Activated T-cell treated with anti-CD3 and anti-CD28 coated beads, Interleukin-2, amount 50 U/mL, for 72 hours (primary cell): ENCODE data around the gene WDFY4. TPM values are rescaled to one million over a fixed set of nuclear protein-coding genes. Genes with fewer than 3 reads are reported as not detected.

ENCODE experiments used
- ATAC-seq, 2 donors: fragments of 150-1000 bp; cut with Tn5 transposase; replicated peaks in 1 of 2; 2 replicates each; pipeline ENCODE4 v1.10.0; 2021; ENCODE audit warnings: moderate library complexity in 2 of 2, mild to moderate bottlenecking in 1 of 2
- DNase-seq, 2 donors: peaks; one replicate each; pipeline ENCODE4 v3.0.0; 2021 to 2022; ENCODE audit warnings: mixed read lengths in 1 of 2
- H3K27ac Mint-ChIP-seq: one replicate; pipeline ENCODE4 v1.8.0; 2022; ENCODE audit warnings: mild to moderate bottlenecking, moderate library complexity, mixed read lengths
- H3K27me3 Mint-ChIP-seq: one replicate; pipeline ENCODE4 v1.8.0; 2022; ENCODE audit warnings: low read depth, mixed read lengths
- H3K36me3 Mint-ChIP-seq, 2 donors: one replicate each; pipeline ENCODE4 v1.8.0; 2022; ENCODE audit warnings: mixed read lengths in 2 of 2, mild to moderate bottlenecking in 1 of 2; ENCODE audit not compliant: insufficient read depth in 2 of 2
- H3K4me1 Mint-ChIP-seq: one replicate; pipeline ENCODE4 v1.8.0; 2022; ENCODE audit warnings: low read depth, mixed read lengths
- H3K4me3 Mint-ChIP-seq, 2 donors: one replicate each; pipeline ENCODE4 v1.8.0; 2022; ENCODE audit warnings: mild to moderate bottlenecking in 2 of 2, mixed read lengths in 2 of 2, moderate library complexity in 2 of 2
- H3K9me3 Mint-ChIP-seq, 2 donors: one replicate each; pipeline ENCODE4 v1.8.0; 2022; ENCODE audit warnings: mixed read lengths in 2 of 2
- total RNA-seq, 2 donors: library from RNA; stranded (reverse); gene quantifications; one replicate each; pipeline ENCODE4 v1.2.3, GENCODE V29; 2022

WDFY4 gene
- total RNA-seq, 2 donors from 2014 or later, result 0.58 to 1.7 TPM

- H3K27ac Mint-ChIP-seq, result no peak overlapping the region
- no peaks in the 10 kb centered on the region for H3K27me3 Mint-ChIP-seq
- DNase-seq (no peak), ATAC-seq (no peak)
- no peaks in the 10 kb centered on the region for H3K4me1 Mint-ChIP-seq
- H3K36me3 Mint-ChIP-seq, result no peaks in the 10 kb centered on the region
- no peak overlapping the region for H3K4me3 Mint-ChIP-seq
- H3K9me3 Mint-ChIP-seq, result no peaks in the 10 kb centered on the region
Measured at GRCh38 chr10:48897441-48897790, 212.7 kb downstream of the WDFY4 start.

- no peaks in the 10 kb centered on the region for H3K36me3 Mint-ChIP-seq
- no peaks in the 10 kb centered on the region for H3K27me3 Mint-ChIP-seq
- H3K9me3 Mint-ChIP-seq, result no peaks in the 10 kb centered on the region
- H3K4me1 Mint-ChIP-seq, result no peaks in the 10 kb centered on the region
- ATAC-seq (no peak), DNase-seq (no peak)
- H3K4me3 Mint-ChIP-seq, result no peak overlapping the region
- no peak overlapping the region for H3K27ac Mint-ChIP-seq
Measured at GRCh38 chr10:48898426-48898825, 213.8 kb downstream of the WDFY4 start.

- Mint-ChIP-seq H3K9me3 (no peaks in the 10 kb centered on the region), H3K27me3 (no peaks in the 10 kb centered on the region)
- ATAC-seq, result no peak
Measured at GRCh38 chr10:48899781-48900180, 215.1 kb downstream of the WDFY4 start.

GRCh38 chr10:48900371-48900801, 215.7 kb downstream of the WDFY4 start:
- H3K9me3 Mint-ChIP-seq, result no peaks in the 10 kb centered on the region
- H3K27ac Mint-ChIP-seq, result no peak overlapping the region
- no peaks in the 10 kb centered on the region for H3K4me1 Mint-ChIP-seq
- no peaks in the 10 kb centered on the region for H3K36me3 Mint-ChIP-seq
- no peak overlapping the region for H3K4me3 Mint-ChIP-seq
- H3K27me3 Mint-ChIP-seq, result no peaks in the 10 kb centered on the region
- ATAC-seq (no peak), DNase-seq (no peak)

More at GRCh38 chr10:48899781-48900180, 215.1 kb downstream of the WDFY4 start:
- Mint-ChIP-seq H3K27ac (no peak overlapping the region), H3K4me3 (no peak overlapping the region), H3K36me3 (no peaks in the 10 kb centered on the region), H3K4me1 (no peaks in the 10 kb centered on the region)
- no peak for DNase-seq

GRCh38 chr10:48901319-48901718, 216.6 kb downstream of the WDFY4 start:
- no peak for DNase-seq
- no peaks in the 10 kb centered on the region for H3K9me3 Mint-ChIP-seq
- H3K4me1 Mint-ChIP-seq, result no peaks in the 10 kb centered on the region
- no peaks in the 10 kb centered on the region for H3K27me3 Mint-ChIP-seq
- no peak overlapping the region for H3K27ac Mint-ChIP-seq
- H3K36me3 Mint-ChIP-seq, result no peaks in the 10 kb centered on the region
- H3K4me3 Mint-ChIP-seq, result no peak overlapping the region
- ATAC-seq, result no peak

GRCh38 chr10:48902096-48902495, 217.4 kb downstream of the WDFY4 start:
- Mint-ChIP-seq H3K36me3 (no peaks in the 10 kb centered on the region), H3K4me1 (no peaks in the 10 kb centered on the region), H3K27ac (no peak overlapping the region), H3K27me3 (no peaks in the 10 kb centered on the region), H3K9me3 (no peaks in the 10 kb centered on the region), H3K4me3 (no peak overlapping the region)
- no peak for DNase-seq
- no peak for ATAC-seq

- ATAC-seq (no peak), DNase-seq (no peak)
- H3K27ac Mint-ChIP-seq, result no peak overlapping the region
- H3K9me3 Mint-ChIP-seq, result no peaks in the 10 kb centered on the region
- H3K27me3 Mint-ChIP-seq, result no peaks in the 10 kb centered on the region
- no peak overlapping the region for H3K4me3 Mint-ChIP-seq
- no peaks in the 10 kb centered on the region for H3K36me3 Mint-ChIP-seq
- no peaks in the 10 kb centered on the region for H3K4me1 Mint-ChIP-seq
Measured at GRCh38 chr10:48903151-48903550, 218.5 kb downstream of the WDFY4 start.

GRCh38 chr10:48904861-48905260, 220.2 kb downstream of the WDFY4 start:
- Mint-ChIP-seq H3K27ac (no peak overlapping the region), H3K36me3 (no peaks in the 10 kb centered on the region), H3K4me1 (no peaks in the 10 kb centered on the region), H3K4me3 (no peak overlapping the region), H3K9me3 (no peaks in the 10 kb centered on the region), H3K27me3 (no peaks in the 10 kb centered on the region)
- ATAC-seq, result no peak
- DNase-seq, result no peak

- Mint-ChIP-seq H3K27me3 (no peaks in the 10 kb centered on the region), H3K4me1 (no peaks in the 10 kb centered on the region), H3K36me3 (no peaks in the 10 kb centered on the region), H3K9me3 (no peaks in the 10 kb centered on the region), H3K4me3 (no peak overlapping the region), H3K27ac (no peak overlapping the region)
- no peak for ATAC-seq
- no peak for DNase-seq
Measured at GRCh38 chr10:48905311-48905710, 220.6 kb downstream of the WDFY4 start.

GRCh38 chr10:48906841-48907240, 222.2 kb downstream of the WDFY4 start:
- Mint-ChIP-seq H3K27me3 (no peaks in the 10 kb centered on the region), H3K9me3 (no peaks in the 10 kb centered on the region), H3K4me3 (no peak overlapping the region), H3K36me3 (no peaks in the 10 kb centered on the region), H3K27ac (no peak overlapping the region), H3K4me1 (no peaks in the 10 kb centered on the region)
- DNase-seq (no peak), ATAC-seq (no peak)

GRCh38 chr10:48907730-48908129, 223.1 kb downstream of the WDFY4 start:
- Mint-ChIP-seq H3K27me3 (no peaks in the 10 kb centered on the region), H3K4me1 (no peaks in the 10 kb centered on the region), H3K36me3 (no peaks in the 10 kb centered on the region), H3K9me3 (no peaks in the 10 kb centered on the region), H3K27ac (no peak overlapping the region), H3K4me3 (no peak overlapping the region)
- no peak for ATAC-seq
- no peak for DNase-seq

GRCh38 chr10:48910548-48910947, 225.9 kb downstream of the WDFY4 start:
- Mint-ChIP-seq H3K9me3 (no peaks in the 10 kb centered on the region), H3K36me3 (no peaks in the 10 kb centered on the region), H3K27me3 (no peaks in the 10 kb centered on the region), H3K4me3 (no peak overlapping the region), H3K27ac (no peak overlapping the region), H3K4me1 (no peaks in the 10 kb centered on the region)
- no peak for ATAC-seq
- no peak for DNase-seq

- no peaks in the 10 kb centered on the region for H3K27me3 Mint-ChIP-seq
- H3K4me3 Mint-ChIP-seq, result no peak overlapping the region
- H3K4me1 Mint-ChIP-seq, result no peaks in the 10 kb centered on the region
- ATAC-seq (no peak), DNase-seq (no peak)
- H3K9me3 Mint-ChIP-seq, result no peaks in the 10 kb centered on the region
- no peak overlapping the region for H3K27ac Mint-ChIP-seq
- no peaks in the 10 kb centered on the region for H3K36me3 Mint-ChIP-seq
Measured at GRCh38 chr10:48913674-48914073, 229.0 kb downstream of the WDFY4 start.

GRCh38 chr10:48923748-48924147, 239.1 kb downstream of the WDFY4 start:
- H3K27ac Mint-ChIP-seq, result no peak overlapping the region
- no peaks in the 10 kb centered on the region for H3K36me3 Mint-ChIP-seq
- ATAC-seq (no peak), DNase-seq (no peak)
- H3K4me1 Mint-ChIP-seq, result no peaks in the 10 kb centered on the region
- no peak overlapping the region for H3K4me3 Mint-ChIP-seq
- no peaks in the 10 kb centered on the region for H3K9me3 Mint-ChIP-seq
- H3K27me3 Mint-ChIP-seq, result no peaks in the 10 kb centered on the region
